ENCODE results near the gene KRTAP9-3. TPM values are rescaled to one million over a fixed set of nuclear protein-coding genes. Genes with fewer than 3 reads are reported as not detected.

The KRTAP9-3 gene
- total RNA-seq, 1 donor from 2014 or later, result not detected

- Histone ChIP-seq H3K4me1 (no peaks in the 10 kb centered on the region), H3K4me3 (no peak overlapping the region), H3K36me3 (no peaks in the 10 kb centered on the region), H3K27ac (no peak overlapping the region), H3K9me3 (no peaks in the 10 kb centered on the region), H3K27me3 (ENCODE audit: low read depth) (no peaks in the 10 kb centered on the region)
- TF ChIP-seq CTCF (IDR thresholded peaks at IDR 0.05), result no peak
- no peak for DNase-seq
- intact Hi-C loops (cut with DNase I), result no loop called here
- ATAC-seq, result no peak
Measured at GRCh38 chr17:41196068-41196467, 36.2 kb upstream of the KRTAP9-3 start.

- Histone ChIP-seq H3K4me1 (no peaks in the 10 kb centered on the region), H3K27me3 (ENCODE audit: low read depth) (no peaks in the 10 kb centered on the region), H3K9me3 (no peaks in the 10 kb centered on the region), H3K27ac (no peak overlapping the region), H3K36me3 (no peaks in the 10 kb centered on the region), H3K4me3 (no peak overlapping the region)
- no peak for TF ChIP-seq CTCF (IDR thresholded peaks at IDR 0.05)
- DNase-seq (no peak), ATAC-seq (no peak)
- intact Hi-C loops (cut with DNase I), result no loop called here
Measured at GRCh38 chr17:41199421-41200078, 32.7 kb upstream of the KRTAP9-3 start.

GRCh38 chr17:41211845-41212466 lies 20.3 kb upstream of the KRTAP9-3 start:
- TF ChIP-seq CTCF (IDR thresholded peaks at IDR 0.05), result no peak
- intact Hi-C loops (cut with DNase I), result no loop called here
- Histone ChIP-seq H3K36me3 (no peaks in the 10 kb centered on the region), H3K4me1 (no peaks in the 10 kb centered on the region), H3K4me3 (no peak overlapping the region), H3K27ac (no peak overlapping the region), H3K9me3 (no peaks in the 10 kb centered on the region), H3K27me3 (ENCODE audit: low read depth) (peaks cover 6% of the 10 kb centered on the region)
- no peak for DNase-seq
- no peak for ATAC-seq

GRCh38 chr17:41212524-41213169 lies 19.6 kb upstream of the KRTAP9-3 start:
- intact Hi-C loops (cut with DNase I), result no loop called here
- ATAC-seq (no peak), DNase-seq (no peak)
- no peak for TF ChIP-seq CTCF (IDR thresholded peaks at IDR 0.05)
- H3K27ac ChIP-seq, result no peak overlapping the region
- no peaks in the 10 kb centered on the region for H3K4me1 ChIP-seq
- H3K4me3 ChIP-seq, result no peak overlapping the region
- no peaks in the 10 kb centered on the region for H3K9me3 ChIP-seq
- peaks cover 6% of the 10 kb centered on the region for H3K27me3 ChIP-seq (ENCODE audit: low read depth)
- H3K36me3 ChIP-seq, result no peaks in the 10 kb centered on the region

- Histone ChIP-seq H3K36me3 (no peaks in the 10 kb centered on the region), H3K27me3 (ENCODE audit: low read depth) (peaks cover 6% of the 10 kb centered on the region), H3K4me1 (no peaks in the 10 kb centered on the region), H3K9me3 (no peaks in the 10 kb centered on the region), H3K4me3 (no peak overlapping the region), H3K27ac (no peak overlapping the region)
- no peak for TF ChIP-seq CTCF (IDR thresholded peaks at IDR 0.05)
- intact Hi-C loops (cut with DNase I), result no loop called here
- ATAC-seq (no peak), DNase-seq (no peak)
Measured at GRCh38 chr17:41215681-41216080, 16.6 kb upstream of the KRTAP9-3 start.

All from lower lobe of right lung (tissue), 2 donors.